Retinal pigment epithelial cell (primary cell): ENCODE data around the gene KLC4.

Experiments
- DNase-seq: peaks from one replicate; pipeline ENCODE4 v3.0.0-alpha.2; 2010; ENCODE audit warnings: low read depth
- H3K4me3 ChIP-seq: 2 replicates; pipeline ENCODE4 v1.5.1; 2011; ENCODE audit warnings: mild to moderate bottlenecking, low read length, control low read depth, moderate library complexity
- CTCF ChIP-seq: conservative IDR thresholded peaks from 2 replicates; pipeline ENCODE4 v1.5.1; 2011; ENCODE audit warnings: low read depth, low read length, control low read depth, inconsistent platforms

The KLC4 gene

GRCh38 chr6:43059168-43060033, at the start of gene KLC4, which contains the start of gene MRPL2:
TSS of gene KLC4 (plus strand) at chr6:43059631. CDS start at chr6:43061336, 1,705 bp downstream.
TSS of gene MRPL2 (minus strand) at chr6:43059434. CDS start at chr6:43059381, 53 bp downstream.
- no peak for TF ChIP-seq CTCF
- DNase-seq, result peak; percentile 96
- peak within 1 kb of the TSS; percentile 99 for H3K4me3 ChIP-seq

DNA sequence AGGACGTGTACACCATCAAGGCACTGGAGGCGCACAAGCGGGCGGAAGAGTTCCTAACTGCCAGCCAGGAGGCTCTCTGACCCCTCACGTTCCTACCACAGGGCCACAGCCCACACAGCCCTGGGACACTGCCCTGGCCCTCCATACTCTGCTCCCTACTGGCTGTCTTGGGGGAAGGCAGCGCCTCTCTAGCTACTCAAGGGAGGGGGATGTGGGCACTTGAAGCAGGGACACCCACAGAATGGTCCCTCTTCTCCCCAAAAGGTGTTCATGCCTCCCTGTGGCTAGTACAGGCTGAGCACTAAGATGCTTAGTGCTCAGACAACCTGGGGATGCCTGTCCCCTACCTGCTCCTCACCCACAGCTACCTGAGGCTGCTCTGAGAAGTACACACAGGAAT, 48.2 kb upstream of the KLC4 start:
- TF ChIP-seq CTCF, result no peak
- no peak for DNase-seq
- no peak overlapping the region for H3K4me3 ChIP-seq

DNA sequence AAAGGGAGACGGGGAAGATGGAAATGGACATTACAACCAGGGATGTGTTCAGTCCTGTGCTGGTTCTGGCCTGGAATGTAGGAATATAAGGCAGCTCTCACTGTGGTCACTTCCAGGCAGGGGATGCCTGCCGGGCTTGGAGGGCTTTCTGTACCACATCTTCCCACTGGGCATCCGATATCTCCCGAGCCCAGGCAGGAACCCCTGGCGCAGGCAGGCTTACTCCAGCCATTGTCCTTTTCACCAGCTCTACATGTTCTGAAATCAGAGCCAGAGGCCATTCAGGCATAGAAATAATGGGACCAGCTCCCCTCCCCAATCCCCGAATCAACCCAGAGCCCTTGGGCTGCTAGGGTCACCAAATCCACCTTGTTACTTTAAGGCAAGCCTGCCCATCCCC, 47.1 kb upstream of the KLC4 start:
- no peak for DNase-seq
- H3K4me3 ChIP-seq, result no peak overlapping the region
- no peak for TF ChIP-seq CTCF

- TF ChIP-seq CTCF, result no peak
- no peak for DNase-seq
- peak overlapping the region; percentile 66 for H3K4me3 ChIP-seq
Observed at GRCh38 chr6:43013097-43013842, 46.2 kb upstream of the KLC4 start.

DNA sequence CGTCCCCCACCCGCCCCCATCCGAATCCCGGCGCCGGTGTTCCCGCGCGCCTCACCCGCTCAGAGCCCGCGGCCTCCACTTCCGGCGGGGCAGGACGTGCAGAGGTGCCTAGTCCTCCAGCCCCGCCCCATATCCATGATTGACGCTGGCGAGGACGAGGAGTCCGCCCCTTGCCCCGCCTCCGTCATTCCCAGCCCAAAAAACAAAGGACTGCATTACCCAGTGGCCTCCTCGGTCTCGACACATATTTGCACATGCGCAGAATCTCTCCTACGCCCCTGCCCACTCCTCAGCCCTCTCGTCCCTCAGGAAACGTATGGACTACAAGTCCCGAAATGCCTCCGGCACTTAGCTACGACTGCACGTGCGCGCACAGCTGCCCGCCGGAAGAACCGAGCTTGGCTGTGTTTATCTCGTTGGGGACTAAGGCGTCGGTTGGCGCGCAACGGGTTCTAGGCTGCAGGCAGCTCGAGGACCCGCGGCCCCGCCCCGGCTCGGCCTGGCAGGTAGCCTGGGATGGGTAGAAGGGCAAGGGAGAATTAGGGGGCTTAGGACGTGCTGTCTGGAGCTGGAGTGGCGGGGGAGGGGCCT, 45.5 kb upstream of the KLC4 start, which contains the start of the genes KLHDC3 and MEA1:
KLHDC3 (plus strand) TSS at position 407 of the 591 bp plus-strand sequence. CDS start 2,944 bp downstream, outside the sequence.
MEA1 (minus strand) TSS at position 104 of the 591 bp plus-strand sequence. CDS start 133 bp downstream, outside the sequence.
- no peak for TF ChIP-seq CTCF
- peak; percentile 99 for DNase-seq
- H3K4me3 ChIP-seq, result peak within 1 kb of the TSS; percentile 94

DNA sequence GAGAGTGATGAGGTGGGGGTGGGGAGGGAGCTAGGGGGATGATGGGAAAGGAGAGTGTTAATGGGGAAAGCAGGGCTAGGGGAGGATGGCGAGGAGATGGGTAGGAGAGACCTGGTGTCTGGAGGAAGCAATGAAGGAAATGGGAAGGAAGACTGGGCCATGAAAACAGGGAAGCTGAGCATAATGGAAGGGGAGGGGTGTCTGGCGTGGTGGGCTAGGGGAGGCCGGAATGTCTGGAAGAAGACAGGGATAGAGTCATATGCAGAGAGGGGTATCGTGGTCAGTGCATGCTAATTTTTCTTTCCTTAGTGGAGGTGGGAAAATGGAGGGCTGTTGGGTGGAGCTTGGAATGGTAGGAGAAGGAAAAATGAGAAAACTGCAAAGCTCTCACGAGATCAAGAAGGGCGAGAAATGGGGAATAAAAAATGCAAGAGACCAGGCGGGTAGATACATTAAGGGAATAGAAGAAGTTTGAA, 45.0 kb upstream of the KLC4 start:
- no peak for DNase-seq
- H3K4me3 ChIP-seq, result peak overlapping the region; percentile 94
- TF ChIP-seq CTCF, result no peak
